Liver (tissue), 2 donors: ENCODE measurements around the gene JPT2.

Source experiments
- HNF4A ChIP-seq, 2 donors: conservative IDR thresholded peaks; 2 replicates each; pipeline ENCODE4 v1.6.1; 2016; ENCODE audit warnings: antibody characterized with exemption in 2 of 2, mild to moderate bottlenecking in 2 of 2
- MAX ChIP-seq: IDR thresholded peaks from 2 replicates; pipeline ENCODE4 v1.6.1; 2016; ENCODE audit warnings: antibody characterized with exemption
- TAF1 ChIP-seq: conservative IDR thresholded peaks from 2 replicates; pipeline ENCODE4 v1.6.1; 2016; ENCODE audit warnings: antibody characterized with exemption, mild to moderate bottlenecking
- donor health status: healthy.

GRCh38 chr16:1676661-1677060 is 1.4 kb upstream of the JPT2 start:
- TF ChIP-seq MAX, result no peak
- no peak for TF ChIP-seq HNF4A (conservative IDR thresholded peaks at IDR 0.05)
- TF ChIP-seq TAF1, result no peak
